Activated CD8-positive, alpha-beta memory T cell treated with anti-CD3 and anti-CD28 coated beads for 48 hours (primary cell): ENCODE measurements around the gene BIN1.

Experiments used
- DNase-seq, 3 experiments: peaks; one replicate each; pipeline ENCODE4 v3.0.0-alpha.2; 2020; ENCODE audit warnings: low read depth in 2 of 3, low spot score in 2 of 3

Gene BIN1

DNA sequence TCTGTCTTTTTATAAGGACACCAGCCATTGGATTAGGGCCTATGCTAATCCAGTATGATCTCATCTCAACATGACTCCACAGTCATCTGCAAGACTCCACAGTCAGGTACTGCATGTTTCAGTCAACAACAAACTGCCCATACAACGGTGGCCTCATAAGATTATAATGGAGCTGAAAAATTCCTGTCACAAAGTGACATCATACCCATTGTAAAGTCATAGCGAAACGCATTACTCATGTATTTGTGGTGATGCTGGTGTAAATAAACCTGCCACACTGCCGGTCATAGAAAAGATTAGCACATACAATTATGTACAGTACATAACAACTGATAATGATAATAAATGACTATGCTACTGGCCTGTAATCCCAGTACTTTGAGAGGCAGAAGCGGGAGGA lies 106.0 kb downstream of the BIN1 start:
- DNase-seq = no peak

GRCh38 chr2:127000194-127000593 lies 106.8 kb downstream of the BIN1 start:
- DNase-seq = no peak

DNA sequence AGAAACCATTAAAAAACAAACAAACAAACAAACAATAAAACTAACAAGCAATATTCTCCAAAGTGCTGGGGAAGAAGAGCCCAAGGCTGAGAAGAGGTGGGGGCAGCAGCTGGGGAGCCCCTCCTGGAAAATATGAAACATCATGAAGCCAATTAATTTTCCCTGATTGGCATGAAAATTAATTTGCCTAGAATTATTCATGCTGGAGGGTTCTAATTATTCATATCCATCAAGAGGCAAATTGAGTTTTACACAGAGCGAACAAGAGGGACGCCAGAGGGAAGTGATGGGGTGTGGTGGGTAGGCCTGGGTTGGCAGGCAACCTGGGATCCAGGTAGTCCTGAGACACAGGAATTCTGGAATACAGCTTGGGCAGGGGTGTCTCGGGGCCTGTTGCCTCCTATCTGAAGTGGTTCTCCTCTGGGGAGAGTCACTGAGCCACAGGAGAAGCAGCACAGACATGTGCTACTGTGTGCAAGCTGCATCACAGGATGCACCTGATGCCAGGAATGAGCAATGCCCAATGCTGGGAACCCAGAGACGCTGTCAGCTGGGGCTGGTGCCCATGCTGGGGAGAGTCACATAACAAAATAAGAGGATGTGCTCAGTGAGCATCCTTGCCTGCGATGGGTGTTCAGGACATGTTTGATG lies 107.7 kb downstream of the BIN1 start:
- no peak for DNase-seq

DNA sequence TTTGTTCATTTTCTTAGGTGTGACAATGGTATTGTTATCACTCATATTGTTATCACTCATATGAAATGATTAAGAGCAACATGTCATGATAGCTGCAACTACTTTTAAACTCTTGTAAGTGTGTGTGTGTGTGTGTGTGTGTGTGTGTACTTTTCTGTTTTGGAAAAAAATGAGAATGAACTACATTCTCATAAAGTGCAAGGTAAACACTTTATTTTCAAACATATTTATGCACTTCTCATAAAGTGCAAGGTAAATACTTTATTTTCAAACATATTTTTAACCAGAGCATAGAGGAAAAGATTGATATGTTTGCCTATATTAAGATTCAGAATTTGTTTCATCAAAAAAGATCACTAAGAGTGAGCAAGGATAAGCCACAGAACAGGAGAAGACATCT lies 108.5 kb downstream of the BIN1 start:
- no peak for DNase-seq
